HG03039 (cell line): ENCODE data around the gene SPATA2L.

Source experiments
- ATAC-seq: cut with Tn5 transposase; IDR thresholded peaks from one replicate; pipeline ENCODE4 v1.9.1; 2021; ENCODE audit warnings: mild to moderate bottlenecking, moderate library complexity; ENCODE audit not compliant: unreplicated experiment

SPATA2L gene, protein sequence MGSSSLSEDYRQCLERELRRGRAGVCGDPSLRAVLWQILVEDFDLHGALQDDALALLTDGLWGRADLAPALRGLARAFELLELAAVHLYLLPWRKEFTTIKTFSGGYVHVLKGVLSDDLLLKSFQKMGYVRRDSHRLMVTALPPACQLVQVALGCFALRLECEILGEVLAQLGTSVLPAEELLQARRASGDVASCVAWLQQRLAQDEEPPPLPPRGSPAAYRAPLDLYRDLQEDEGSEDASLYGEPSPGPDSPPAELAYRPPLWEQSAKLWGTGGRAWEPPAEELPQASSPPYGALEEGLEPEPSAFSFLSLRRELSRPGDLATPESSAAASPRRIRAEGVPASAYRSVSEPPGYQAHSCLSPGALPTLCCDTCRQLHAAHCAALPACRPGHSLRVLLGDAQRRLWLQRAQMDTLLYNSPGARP

DNA sequence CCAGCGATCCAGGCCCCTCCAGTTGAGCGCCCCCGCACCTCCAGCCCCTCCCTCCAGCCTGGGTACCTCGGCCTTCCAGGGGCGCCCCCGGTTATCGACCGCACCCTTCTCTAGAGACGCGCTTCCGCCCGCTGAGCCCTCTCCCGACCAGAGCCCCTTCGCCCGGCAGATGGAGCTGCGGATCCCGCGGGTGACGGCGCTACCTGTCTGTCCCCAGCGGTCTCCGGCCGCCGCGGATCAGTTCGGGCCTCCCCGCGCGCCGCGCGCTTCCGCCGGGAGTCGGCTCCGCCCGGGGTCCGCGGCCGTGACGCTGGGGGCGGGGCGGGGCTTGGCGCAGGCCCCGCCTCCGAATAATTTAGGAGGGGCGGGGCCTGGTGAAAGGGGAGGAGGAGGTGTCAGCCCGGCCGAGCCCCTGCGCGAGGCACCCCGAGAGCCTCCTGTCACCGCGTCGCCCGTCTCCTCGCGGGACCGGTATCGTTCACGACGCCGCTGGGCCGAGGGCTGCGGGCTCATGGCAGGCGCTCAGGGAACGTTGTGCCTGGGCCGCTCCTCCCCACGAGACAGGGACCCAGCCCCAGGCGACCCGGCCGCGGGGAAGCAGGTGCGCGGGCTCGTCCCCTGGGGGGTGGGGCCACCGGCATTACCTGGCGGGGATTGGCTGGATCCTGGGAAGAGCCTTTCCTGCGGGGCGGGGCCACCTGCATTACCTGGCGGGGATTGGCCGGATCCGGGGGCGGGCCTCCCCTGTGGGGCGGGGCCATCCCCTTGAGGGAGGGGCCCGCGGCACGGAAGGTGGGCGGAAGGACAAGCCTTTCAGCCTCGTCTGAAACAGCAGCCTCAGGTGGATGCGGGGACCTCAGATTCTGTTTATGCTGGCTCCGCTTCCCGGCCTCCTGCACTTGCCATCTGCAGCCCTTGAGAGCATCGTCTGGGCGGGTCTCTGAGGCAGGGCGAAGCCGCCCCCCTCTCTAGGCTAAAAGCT lies at the start of gene SPATA2L:
SPATA2L (minus strand) TSS at position 281 of the 982 bp plus-strand sequence. CDS start 473 bp downstream, outside the sequence.
- ATAC-seq: peak; percentile 59

DNA sequence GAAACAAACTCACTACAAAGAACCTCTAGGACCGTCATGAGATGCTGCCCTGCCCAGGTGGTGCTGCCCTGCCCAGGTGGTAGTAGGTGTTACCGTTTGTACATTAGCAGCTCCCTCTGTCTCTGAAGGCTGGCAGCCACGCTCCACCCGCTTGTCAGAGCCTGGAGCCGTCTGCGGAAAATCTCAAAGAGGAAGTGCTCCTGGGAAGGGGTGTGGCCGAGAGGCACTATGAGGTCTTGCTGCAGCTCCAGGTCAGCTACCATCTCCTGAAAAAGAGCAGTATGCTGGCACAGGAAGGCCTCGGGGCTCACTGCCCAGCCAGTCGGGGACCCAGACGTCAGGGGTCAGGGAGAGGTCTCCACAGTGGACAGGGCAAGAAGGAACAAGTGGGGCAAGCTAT lies 48.1 kb upstream of the SPATA2L start:
- ATAC-seq: no peak

DNA sequence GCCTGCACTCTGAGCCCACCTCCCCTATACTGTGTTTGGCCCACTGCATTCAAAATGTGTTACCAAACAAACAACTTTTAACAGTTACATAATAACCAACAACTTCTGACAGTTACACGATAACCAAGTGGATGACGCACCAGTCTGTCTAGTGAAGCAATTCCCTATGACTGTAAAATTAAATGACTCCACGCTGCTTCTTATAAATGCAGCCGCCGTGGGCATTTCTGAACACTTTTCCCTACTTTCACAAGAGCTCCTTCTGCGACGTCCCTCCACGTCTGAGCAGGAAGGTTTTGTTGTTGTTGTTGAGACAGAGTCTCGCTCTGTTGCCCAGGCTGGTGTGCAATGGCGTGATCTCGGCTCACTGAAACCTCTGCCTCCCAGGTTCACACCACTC lies 47.4 kb upstream of the SPATA2L start:
- no peak for ATAC-seq

DNA sequence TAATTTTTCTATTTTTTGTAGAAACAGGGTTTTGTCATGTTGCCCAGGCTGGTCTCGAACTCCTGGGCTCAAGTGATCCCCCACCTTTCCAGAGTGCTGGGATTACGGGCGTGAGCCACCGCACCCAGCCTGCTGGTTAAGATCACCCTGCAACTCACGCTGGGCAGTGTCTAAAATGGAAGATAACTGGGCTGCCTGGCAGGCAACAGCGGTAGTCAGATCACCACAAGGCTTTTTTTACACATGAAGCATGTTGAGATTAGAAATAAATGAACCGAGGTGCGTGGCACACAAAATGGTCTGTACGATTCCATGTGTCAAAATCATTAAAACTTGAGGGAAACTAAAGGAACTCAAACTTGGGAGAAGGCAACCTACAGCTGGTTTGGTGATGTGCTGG lies 46.6 kb upstream of the SPATA2L start:
- no peak for ATAC-seq

DNA sequence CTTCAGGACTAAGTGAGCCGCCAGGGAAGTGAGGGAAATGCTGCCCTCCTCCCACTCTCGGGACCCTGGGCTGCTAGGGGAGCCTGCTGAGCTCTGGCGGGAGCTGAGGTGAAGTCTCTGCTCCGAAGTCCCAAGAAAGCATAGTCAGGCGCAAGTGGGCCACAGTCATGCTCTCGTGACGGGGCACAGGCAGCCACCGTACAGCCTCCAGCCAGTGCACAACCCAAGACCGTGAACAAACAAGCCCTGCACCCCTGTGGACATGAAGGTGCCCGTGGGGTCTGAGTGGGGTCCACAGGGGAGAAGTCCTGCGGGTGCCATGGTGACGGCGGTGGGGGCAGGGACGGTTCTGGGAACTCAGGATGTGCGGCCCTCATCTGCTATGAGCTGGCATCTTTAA lies 44.5 kb upstream of the SPATA2L start:
- no peak for ATAC-seq

DNA sequence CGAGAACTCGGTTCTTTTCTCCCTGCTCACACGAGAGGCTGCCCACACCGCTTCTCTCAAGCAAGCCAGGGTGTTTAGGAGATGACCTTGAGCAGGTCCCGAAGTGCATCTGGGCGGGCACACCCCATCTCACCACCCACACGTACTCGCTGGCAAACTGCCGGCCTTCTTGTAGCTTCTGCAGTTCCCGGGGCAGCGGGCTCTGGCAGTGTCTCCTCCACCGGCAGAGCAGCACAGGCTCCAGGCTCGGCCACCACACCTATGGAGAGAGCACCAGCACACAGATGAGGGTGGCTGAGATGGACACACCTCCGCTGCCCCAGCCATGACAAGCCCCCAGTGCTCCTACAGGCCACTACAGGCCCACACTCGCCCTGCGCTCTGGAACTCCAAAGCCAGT lies 43.3 kb upstream of the SPATA2L start:
- ATAC-seq: no peak

DNA sequence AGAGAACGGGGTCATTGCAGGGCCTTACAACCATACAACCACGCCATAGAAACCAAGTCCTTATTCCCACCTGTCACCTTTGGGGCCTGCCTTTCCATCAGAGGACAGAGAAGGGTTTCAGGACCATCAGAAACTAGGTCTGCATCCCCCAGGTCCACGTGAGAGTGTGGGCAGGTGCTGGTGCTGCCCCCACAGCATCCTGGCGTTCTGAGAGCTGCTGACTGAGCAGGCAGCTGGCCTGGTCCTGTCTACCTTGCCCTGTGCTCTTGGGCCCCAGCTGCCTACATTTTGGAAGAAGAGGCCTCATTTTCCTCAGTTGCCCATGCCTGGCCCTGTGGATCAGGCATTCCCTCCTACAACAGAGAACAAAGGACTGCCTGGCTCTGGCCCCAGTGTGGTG lies 41.4 kb upstream of the SPATA2L start:
- ATAC-seq: no peak

DNA sequence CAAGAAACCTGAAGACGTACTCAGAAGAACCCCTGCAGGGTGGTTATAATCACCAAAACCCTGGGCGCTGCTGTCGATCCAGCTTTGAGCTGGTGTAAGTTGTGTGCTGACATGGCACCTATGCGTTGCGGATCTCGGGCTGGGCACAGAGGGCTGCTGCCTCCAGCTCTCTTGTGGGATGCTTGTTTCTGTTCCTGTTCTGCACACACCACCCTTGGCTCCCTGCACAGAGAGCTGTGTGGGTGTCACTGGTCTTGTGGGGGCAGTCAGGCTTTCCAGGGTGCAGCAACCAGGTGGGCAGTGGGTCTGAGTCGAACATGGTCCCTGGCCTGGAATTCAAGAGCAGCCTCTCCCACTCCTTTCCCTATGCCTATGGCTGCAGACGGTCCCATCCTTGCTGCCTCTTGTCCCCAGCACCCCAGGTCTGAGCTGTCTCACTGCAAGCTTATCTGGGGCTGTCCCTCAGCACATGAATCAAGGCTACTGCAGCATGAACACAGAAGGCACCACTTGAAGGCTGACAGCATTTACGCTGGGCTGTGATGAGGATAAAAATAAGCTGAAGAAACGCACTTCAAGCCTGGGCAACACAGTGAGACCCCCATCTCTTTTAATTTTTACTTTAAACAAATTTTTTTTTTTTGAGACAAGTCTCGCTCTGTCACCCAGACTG lies 40.0 kb upstream of the SPATA2L start:
- no peak for ATAC-seq

DNA sequence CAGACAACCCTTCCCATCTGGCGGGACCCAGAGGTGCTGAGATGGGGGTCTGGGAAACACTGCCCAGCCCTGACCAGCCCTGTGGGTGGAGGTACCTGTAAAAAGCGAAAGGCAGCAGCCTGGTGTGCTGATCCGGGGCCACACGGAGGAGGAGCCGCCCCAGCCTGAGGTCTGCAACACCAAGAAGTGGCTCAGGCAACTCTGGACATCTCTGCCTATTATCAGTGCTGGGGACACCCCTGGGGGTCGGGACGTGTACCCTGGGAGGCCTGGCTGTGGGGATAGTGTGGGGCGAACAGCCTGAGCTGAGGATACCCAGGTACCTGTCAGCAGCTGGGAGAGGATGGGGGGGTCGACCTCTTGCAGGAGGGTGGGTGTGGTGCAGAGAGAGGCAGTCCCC lies 37.9 kb upstream of the SPATA2L start:
- no peak for ATAC-seq

DNA sequence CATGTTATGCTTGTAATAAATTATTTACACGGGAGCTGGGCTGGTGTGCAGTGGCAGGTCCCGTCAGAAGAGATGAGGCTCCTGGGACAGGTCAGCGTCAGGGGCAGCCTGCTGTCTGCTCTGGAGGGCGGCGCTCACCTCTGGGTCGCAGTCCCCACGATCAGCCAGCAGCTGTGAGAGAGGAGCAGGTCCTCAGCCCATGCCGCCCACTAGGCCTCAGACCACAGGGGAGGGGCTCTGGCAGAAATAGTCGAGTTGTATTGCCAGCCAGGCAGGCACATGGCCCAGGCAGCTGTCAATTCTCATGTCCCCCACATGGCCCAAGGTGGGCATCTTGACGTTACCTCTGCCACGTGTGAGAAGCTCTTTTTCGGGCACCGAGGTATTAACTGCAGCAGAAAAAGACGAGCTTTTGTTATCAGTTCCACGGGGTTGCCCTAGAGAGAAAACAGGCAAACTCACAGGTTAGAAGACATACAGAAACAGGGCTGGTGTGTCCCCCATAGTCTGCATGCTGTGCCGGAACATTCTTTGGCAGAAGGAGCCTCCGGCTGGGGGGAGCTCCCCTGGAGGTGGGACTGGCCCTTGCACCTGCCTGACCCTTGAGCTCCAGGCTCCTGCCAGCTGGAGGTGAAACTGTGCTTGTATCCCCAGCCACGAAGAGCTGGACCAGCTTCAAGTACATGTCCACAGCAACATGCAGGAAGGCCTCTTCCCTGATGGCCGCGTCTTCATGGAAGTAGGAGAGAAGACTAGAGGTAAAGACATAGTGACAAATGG lies 37.2 kb upstream of the SPATA2L start:
- ATAC-seq: no peak

DNA sequence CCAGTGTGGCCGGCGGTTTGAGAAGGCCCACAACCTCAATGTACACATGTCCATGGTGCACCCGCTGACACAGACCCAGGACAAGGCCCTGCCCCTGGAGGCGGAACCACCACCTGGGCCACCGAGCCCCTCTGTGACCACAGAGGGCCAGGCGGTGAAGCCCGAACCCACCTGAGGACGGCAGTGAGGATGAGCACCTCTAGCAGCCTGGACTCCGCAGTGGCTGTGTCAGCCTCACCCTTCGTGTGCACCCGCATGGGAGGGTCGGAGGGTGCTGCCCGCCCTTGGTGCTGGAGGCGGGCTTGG lies 36.5 kb upstream of the SPATA2L start:
- no peak for ATAC-seq

DNA sequence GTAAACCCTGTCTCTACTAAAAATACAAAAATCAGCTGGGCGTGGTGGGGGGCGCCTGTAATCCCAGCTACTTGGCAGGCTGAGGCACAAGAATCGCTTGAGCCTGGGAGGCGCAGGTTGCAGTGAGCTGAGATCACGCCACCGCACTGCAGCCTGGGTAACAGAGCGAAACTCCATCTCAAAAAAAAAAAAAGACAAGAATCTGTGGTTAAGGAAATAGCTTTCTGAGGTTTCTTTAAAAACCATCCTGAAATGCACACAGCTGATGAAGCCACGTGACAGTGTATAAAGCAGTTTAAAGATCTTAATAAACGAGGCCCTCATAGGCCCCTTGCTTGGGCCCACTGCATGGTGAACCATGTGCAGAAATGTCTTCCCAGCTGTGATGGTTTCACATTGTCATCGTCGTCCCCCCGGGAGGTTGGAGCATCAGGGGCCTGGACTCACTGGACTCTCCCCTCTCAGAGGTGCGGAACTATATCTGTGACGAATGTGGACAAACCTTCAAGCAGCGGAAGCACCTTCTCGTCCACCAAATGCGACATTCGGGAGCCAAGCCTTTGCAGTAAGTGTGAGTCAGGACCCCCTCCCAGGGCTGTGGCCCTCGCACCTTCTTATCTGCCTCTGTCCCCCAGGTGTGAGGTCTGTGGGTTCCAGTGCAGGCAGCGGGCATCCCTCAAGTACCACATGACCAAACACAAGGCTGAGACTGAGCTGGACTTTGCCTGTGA lies 36.0 kb upstream of the SPATA2L start:
- no peak for ATAC-seq

DNA sequence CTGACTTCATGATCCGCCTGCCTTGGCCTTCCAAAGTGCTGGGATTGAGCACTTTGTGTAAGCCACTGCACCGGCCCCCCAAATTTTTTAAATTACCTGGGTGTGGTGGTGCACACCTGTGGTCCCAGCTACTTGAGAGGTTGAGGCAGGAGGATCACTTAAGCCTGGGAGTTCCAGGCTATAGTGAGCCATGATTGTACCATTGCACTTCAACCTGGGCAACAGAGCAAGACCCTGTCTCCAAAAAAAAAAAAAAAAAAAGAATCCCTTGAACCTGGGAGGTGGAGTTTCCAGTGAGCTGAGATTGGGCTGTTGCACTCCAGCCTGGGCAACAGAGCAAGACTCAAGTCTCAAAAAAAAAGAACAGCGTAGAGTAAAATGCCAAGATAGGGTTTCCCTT lies 35.0 kb upstream of the SPATA2L start:
- ATAC-seq: no peak

DNA sequence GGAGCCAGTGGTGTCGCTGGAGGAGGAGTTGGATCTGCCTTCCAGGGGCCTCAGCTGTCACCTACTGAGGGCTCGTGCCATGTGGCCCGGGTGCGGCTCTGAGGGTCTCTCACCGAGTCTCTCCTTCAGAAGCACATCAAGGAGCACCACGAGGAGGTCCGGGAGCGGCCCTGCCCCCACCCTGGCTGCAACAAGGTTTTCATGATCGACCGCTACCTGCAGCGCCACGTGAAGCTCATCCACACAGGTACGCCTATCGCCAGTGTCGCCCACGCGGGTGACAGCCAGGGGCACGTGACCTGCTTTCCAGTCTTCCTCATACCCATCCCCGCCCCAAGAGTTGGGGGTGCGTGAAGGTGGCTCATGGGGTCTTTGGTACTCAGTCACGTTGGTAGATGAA lies 32.3 kb upstream of the SPATA2L start:
- no peak for ATAC-seq

DNA sequence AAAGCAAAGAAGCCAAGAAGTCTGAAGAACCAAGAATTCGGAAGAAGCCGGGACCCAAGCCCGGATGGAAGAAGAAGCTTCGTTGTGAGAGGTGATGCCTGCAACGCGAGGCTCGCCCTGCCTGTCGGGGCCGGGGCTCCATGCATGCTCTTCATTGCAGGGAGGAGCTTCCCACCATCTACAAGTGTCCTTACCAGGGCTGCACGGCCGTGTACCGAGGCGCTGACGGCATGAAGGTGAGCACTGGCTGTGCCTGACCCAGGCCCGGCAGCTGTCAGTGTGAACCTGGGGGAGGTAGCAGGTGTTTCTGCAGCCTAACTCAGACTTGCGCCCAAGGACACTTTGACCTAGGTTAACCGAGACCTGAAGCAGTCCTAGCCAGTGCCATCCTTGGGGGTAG lies 31.8 kb upstream of the SPATA2L start:
- no peak for ATAC-seq

DNA sequence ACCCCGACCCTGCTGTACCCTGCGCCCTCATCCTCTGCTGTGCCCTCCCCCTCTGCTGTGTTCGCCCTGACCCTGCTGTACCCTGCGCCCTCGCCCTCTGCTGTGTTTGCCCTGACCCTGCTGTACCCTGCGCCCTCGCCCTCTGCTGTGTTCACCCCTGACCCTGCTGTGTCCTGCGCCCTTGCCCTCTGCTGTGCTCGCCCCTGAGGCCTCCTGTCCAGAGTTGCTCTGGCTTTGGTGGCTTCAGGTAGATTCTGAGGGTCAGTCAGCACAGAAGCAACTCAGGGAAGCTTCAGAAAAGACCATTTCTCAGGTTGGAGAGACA lies 31.4 kb upstream of the SPATA2L start:
- no peak for ATAC-seq

DNA sequence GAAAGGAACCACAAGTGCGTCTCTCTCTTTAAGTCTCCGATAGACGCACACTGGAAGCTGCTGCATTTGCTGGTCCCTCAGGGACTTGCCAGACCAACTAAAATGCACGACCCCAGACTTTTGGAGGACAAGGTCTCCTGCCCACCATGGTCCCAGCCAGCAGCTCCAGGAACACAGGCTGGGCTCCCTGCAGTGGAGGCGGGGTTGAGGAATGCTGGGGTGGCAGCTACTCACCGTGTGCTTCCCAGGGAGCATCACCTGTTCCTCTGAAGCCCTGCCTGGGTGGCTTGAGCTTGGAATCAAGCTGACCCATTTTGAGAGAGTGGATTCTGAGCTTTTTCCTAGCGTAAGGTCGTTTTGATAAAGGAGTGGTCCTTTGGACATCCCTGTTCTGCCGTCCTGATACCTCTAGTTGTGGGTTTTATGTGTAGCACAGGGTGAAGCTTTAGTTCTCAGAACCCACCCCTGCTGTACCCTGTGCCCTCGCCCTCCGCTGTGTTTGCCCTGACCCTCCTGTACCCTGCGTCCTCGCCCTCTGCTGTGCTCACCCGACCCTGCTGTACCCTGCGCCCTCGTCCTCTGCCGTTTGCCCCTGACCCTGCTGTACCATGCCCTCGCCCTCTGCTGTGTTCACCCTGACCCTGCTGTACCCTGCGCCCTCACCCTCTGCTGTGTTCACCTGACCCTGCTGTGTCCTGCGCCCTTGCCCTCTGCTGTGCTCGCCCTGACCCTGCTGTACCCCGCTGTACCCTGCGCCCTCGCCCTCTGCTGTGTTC lies 30.8 kb upstream of the SPATA2L start:
- no peak for ATAC-seq

DNA sequence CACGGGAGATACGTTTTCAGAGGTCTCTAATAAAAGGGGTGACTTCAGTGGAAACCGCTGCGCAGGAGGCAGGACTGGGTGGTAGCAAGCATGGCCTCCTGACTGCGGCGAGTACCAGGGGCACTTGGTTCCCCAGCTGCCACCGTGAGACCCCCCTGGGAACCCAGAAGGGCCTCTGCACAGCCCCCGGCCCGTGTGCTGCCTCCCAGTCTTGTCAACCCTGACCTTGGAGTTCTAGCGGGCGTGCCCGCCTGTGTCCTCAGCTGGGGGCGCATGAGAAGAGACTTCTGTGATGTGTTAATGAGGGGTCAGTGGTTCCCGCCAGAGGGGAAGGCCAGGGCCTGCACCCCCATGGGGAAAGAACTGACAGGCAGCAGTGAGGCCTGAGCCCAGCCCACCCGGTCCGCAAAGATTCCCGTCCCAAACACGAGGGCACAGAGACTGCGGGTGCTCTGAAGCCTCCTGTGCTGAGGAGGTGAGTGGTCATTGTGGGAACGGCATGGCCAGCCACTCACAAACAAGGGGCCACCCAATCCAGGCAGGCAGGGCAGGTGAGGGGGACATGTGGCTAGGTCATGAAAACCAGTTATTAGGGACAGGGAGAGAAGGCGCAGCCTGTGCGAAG lies 29.2 kb upstream of the SPATA2L start:
- no peak for ATAC-seq
